ENCODE data around the gene SRC. TPM values are rescaled to one million over a fixed set of nuclear protein-coding genes. Genes with fewer than 3 reads are reported as not detected.
"Not testable (repeated sequence)": the region's sequence is repeated elsewhere in the genome, so short reads cannot be mapped to it uniquely, and the experiment has no call there.

The SRC gene
- total RNA-seq, 1 donor from 2014 or later = 20.2 TPM

DNA sequence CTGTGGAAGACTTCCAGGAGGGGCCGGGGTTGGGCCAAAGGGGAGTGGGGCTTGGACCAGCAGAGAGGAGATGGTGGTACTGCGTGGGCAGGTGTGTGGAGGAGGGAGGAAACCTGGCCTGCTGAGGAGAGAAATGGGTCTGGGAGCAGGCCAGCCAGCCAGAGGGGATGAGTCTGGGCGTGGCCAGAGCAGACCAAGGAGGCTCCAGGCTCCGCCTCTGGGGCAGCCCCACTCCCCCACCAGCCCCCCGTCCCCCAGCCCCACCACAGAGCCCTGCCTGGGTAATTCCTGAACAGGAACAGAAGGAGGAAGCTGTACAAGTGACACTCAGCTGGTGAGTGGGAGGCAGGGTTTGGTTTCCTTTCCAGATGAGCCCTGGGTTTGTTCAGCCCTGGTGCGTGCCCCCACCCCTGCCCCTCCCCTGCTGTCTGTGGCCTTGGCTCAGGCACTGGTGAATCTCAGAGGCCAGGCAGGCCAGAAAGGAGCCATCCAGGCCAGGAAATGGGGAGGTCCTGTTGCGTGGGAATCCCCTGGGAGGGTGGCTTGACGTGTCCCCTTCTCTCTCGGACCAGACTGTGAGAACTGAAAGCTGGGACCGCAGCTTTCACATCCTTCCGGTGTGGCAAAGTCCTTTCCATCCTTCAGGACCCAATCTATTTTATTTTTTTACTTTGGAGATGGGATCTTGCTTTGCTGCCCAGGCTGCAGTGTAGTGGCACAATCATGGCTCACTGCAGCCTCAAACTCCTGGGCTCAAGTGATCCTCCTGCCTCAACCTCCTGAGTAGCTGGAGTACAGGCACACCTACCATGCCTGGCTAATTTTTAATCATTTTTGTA, 9.4 kb upstream of the SRC start:
- DNase-seq (ENCODE audit: low read depth, low spot score) = no peak

DNA sequence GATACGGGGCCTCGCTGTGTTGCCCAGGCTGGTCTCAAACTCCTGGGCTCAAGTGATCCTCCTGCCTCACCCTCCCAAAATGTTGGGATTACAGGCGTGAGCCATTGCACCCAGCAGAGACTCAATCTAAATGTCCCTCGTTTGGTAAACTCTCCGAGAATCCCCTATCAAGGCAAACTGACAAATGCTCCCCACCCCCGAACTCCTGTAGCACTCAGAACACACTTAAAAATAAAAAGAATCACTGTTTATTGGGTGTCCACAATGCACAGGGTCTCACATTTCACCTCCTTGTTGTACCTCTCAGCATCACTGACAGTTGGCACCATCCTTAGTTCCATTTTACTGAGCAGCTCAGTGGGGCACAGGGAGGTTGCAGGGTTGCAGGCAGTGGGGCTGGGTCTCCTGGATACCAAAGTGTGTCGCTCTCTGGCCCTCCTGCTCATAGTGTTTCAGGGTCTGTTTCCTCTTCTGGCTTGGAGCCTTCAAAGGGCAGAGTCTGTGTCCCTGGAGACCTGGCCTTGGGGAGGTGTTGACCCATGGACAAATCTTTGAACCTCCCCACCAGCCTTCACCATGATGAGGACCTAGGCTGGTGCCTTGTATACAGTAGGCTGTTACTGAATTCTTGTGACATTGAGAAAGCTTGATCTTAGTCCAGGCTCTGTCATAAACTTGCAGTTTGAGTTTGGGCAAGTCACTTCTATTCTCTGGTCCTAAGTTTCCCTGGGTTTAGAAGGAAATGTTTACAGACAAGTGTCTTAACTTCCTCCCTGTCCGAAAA, 8.5 kb upstream of the SRC start:
- no peak for DNase-seq (ENCODE audit: low read depth, low spot score)

DNA sequence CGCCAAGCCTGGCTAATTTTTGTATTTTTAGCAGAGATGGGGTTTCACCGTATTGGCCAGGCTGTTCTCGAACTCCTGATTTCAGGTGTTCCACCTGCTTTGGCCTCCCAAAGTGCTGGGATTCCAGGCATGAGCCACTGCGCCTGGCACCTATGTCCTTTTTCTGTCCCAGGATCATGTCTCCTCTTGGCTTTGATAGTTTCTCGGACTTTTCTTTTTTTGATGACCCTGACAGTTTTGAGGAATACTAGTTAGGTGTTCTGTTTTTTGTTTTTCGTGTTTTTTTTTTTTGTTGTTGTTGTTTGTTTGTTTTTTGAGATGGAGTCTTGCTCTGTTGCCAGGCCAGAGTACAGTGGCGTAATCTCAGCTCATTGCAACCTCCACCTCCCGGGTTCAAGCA, 7.6 kb upstream of the SRC start:
- not testable (repeated sequence) for DNase-seq (ENCODE audit: low read depth, low spot score)

DNA sequence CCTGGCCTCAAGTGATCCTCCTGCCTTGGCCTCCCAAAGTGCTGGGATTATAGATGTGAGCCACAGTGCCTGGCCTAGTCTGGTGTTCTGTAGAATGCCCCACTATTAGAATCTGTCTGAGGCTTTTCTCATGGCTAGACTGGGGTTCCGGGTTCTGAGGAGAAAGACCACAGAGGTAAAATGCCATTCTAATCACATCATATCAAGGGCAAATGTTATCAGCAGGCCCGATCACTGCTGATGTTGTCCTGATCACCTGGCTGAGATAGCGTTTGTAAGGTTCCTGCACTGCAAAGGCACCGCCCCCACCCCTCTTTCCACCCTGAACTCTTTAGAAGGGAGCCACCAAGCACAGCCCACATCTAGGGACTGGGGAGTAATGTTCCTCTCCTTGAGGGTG, 6.7 kb upstream of the SRC start:
- DNase-seq (ENCODE audit: low read depth, low spot score) = no peak

DNA sequence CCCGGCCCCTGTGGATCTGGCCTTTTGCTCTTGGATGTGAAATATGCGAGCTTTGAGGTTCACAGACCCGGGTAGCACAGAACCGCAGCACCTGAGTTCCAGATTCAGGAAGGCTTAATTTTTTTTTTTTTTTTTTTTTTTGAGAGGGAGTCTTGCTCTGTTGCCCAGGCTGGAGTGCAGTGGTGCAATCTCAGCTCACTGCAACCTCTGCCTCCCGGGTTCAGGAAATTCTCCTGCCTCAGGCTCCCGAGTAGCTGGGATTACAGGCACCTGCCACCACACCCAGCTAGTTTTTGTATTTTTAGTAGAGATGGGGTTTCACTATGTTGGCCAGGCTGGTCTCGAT, 6.2 kb upstream of the SRC start:
- not testable (repeated sequence) for DNase-seq (ENCODE audit: low read depth, low spot score)

DNA sequence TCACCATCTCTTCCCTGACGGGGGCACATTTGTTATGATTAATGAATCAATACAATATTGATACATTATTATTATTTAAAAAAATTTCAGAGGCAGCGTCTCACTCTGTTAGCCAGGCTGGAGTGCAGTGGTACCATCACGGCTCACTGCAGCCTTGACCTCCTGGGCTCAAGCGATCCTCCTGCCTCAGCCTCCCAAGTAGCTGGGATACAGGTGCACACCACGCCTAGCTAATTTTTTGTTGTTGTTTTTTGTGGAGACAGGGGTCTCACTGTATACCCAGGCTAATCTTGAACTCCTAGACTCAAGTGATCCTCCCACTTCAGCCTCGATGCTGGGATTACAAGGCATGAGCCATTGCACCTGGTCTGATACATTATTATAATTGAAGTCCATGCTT, 4.9 kb upstream of the SRC start:
- DNase-seq (ENCODE audit: low read depth, low spot score) = no peak

DNA sequence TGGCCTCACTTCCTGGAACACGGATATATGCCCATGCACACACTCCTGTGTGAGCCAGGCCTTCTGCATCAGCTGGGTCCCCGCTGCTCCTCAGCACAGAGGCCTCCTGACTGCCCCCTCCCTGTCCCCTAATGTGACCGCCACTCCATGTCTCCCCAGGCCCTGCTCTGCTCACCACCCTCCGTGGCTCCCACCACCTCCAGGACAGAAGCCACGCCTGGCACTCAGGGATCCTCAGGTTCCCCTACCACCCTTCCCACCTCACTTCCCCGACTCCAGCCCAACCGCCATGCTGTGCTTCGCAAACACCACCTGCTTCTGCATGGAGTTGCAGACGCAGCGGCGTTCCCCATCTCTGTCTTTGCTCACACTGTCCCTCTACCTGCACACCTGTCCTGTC, 4.3 kb upstream of the SRC start:
- no peak for DNase-seq (ENCODE audit: low read depth, low spot score)

DNA sequence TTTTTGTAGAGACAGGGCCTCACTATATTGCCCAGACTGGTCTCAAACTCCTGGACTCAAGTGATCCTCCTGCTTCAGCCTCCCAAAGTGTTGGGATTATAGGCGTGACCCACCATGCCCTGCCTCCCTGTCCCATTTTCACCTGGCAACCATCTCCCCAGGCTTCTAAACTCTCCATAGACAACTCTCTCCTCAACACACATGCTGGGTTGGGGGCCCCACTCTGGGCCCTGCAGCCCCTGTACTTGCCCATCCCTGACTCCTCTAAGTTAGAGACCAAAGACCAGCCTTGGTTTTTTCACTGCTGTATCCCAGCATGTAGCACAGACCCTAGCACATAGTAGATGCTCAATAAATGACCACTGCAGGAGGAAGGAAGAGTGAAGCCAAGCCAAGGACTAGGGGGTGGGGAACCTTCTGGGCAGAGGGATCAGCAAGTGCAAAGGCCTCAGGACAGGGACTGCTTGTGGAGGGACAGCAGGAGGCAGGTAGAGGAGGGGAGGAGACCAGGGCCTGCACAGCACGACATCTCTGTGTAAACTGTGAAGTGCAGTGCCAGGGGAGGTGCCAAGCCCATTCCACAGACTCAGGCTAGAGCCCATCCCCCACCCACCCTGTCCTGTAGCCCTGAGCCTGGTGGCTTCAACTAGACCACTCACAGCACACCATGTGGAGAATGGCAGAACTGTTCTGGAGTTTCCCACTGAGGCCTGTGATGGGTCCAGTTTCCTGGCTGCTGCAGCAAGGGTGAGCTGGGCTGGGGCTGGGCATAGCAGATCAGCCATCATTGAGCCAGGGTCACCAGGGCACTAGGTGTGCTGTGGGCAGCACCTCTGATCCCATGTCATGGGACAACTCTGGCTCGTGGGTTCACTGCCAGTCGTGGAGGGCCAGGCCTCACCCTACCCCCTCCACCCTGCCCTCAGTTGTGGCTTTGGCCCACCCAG, 3.4 kb upstream of the SRC start:
- DNase-seq (ENCODE audit: low read depth, low spot score) = no peak

DNA sequence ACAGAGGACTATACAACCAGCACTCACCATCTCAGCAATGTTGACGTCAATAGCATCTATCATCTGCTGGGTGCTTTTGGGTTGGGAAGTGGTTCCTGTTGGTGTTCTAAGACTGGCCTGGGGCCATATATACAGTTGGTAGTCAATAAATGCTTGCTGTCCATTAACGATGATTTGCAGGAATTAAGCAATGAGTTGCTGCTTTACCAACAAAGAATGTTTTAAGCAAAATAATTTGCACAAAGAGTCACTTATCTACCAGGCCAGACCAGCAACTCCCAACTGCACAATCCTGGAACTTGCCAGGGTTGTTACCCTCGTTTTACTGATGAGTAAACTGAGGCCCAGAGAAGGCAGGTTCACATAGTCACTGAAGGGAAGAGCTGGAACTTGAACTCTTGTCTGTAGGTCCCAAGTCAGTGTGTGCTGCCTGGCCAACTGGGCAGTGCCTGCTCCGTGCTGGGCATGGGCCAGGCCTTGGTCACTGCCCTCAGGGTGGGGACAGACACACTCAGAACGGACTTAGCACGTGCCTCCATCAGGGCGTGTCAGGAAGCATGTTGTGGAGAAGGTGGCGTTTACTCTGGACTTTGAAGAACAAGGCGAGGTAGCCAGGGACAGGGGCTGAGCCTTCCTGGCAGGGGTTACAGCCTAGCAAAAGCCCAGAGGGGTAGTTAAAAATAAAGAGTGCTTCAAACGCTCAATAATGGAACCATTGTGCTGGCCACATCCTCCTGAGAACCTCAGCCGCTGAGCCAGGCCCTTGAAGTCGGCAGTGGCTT, 2.5 kb upstream of the SRC start:
- DNase-seq (ENCODE audit: low read depth, low spot score) = no peak

DNA sequence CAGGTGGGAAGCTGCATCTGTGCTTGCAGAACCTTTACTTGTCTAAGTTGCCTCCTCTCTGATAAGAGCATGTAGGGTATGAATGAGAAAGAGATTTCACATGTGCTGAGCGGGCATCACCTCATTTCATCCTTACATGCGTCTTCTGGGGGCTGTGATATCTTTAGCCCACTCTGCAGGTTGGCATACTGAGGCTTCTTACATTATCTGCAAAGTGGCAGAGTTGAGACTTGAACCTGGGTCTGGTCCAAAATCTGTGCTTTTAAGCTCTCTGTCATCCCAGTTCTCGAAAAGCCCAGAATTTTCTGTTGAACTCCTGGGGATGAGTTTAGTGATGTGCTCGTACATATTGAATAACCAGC, 2.0 kb upstream of the SRC start:
- DNase-seq (ENCODE audit: low read depth, low spot score) = no peak

DNA sequence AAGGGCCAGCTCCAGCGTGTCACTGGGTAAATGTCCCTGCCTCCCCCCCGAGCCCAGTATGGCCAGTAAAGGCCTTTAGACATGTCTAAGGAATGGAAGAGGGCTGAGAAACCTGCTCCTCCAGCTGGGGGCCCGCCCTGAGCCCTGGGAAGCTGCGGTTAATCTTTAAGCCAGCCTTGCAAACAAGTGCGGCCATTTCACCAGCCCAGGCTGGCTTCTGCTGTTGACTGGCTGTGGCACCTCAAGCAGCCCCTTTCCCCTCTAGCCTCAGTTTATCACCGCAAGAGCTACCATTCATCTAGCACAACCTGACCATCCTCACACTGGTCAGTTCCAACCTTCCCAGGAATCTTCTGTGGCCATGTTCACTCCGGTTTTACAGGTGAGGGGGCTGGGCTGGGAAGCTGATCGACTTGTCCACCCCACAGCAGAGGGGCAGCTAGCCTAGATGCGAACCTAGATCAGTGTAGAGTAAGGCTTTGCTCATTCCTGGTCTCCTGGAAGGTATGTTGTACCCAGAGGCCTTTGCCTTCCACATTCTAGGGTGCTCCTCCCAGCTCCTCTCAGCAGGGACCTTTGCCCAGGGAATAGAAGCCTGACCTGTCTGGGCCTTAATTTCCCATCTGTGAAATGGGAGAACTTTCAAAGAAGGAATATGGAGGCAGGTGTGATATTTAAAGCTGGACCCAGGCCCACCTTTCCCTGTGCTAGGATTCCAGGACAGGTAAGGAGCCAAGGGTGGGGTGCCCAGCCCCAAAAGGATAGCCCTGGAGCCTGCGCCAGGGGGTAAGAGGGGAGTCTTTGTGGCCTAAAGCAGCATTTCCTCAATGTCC, 1.2 kb upstream of the SRC start:
- no peak for DNase-seq (ENCODE audit: low read depth, low spot score)

DNA sequence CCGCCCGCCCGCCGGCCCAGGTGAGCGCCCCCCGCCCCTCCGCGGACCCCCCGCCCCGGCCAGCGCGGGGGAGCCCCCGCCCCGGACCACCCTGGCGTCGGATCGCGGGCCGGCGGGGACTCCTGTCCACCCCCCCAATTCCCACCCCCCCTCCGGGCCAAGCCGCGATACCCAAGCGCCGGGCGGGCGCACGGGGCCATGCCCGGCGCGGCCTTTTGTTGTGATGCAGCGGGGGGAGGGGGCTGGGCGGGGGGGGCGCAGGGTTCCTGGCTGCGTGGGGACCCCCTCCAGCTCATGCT, 245 bp downstream of the SRC start:
- DNase-seq (ENCODE audit: low read depth, low spot score) = no peak

DNA sequence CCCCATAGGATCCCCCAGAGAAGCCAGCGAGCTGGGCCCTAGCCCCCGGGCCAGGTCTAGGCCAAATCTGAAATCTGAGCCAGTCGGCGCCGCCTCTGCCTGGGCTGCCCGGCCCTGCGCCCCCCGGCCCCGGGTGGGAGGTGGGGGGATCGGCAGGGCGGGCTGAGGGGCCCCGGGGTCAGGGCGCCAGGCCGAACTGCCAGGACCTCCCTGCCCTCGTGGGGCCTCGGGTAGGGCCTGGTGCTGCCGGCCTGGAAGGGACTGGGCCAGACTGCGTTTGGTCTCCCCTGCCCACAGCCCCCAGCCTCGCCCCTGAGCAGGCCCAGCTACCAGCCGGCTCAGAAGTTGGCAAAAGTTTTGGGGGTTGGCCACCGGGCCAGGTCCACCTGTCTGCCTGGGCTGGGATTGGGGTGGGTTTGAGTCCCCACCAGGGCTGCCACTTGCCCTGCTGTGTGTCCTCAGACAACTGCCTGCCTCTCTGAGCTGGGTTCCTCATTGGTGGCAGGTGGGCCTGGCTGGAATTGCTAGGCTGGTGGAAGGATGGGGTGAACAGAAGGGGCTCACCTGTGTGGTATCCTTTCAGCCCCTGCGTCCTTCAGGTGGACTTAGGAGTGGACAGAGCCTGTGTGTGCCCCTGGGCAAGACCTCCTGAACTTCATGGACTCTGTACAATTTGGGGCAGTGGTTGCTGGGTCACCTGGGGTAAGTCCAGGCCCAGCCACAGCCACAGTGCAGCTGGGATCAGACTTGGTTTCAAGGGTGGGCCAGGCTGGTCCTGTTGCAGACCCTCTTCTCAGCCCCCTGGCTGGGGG, 801 bp downstream of the SRC start:
- no peak for DNase-seq (ENCODE audit: low read depth, low spot score)

DNA sequence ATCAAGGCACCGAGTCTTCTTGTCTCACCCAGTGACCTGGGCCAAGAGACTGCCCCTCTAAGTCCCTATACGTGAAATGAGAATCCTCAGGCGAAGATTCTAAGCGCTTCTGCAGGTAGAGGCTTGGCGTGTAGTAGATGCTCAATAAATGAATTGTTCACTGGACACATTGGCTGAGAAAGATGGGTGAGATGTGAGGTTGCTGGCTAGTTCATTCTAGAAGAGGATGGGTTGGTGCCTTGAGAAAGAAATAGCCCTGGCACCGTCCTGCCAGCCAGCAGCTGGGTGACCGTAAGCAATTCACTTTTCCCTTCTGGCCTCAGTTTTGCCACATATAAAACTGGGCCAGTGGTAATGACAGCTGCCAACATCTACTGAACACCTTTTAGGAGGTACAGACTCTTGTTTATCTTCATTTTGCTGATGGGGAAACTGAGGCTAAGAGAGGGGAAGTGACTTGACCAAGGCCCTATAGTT, 1.4 kb downstream of the SRC start:
- no peak for DNase-seq (ENCODE audit: low read depth, low spot score)

DNA sequence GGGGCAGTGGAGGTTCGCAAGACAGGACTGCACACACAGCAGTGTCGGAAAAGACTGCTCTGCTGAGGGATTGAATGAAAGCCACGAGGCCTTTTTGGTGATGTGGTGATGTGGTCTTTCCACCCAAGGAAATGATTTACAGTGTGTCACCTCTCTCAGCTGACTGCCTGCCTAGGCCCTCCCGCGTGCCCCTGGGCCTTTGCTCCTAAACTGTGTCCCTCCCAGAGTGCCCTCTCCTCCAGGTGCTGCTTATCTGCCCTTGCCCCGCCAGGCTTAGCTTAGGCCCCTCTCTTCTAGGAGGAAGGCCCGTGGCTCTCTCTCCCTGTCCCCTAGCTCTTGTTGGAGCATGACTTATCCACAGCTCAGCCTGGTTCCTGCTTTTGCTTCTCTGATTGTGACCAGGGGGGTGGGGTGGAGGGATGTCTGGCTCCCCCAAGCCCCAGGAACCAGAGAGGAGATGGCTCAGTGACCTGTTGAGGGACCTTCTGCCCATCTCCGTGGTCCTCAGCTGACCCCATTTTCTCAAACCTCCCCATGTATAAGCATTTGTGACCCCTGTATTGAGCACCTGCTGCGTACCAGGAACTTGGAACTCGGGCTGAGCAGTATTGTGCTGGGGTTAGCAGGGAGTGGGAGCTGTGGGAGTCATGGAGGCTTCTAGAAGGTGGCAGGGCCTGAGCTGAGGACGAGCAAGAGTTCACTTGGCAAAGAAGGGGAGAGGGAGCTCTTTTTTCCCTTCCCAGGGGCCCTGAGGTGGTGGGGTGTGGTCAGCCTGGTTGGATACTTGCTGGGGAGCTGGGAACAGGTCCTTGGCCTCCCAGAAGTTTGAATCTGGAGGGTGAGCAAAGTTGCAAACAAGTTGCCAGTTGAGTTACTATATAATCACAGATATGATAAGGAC, 2.2 kb downstream of the SRC start:
- no peak for DNase-seq (ENCODE audit: low read depth, low spot score)

DNA sequence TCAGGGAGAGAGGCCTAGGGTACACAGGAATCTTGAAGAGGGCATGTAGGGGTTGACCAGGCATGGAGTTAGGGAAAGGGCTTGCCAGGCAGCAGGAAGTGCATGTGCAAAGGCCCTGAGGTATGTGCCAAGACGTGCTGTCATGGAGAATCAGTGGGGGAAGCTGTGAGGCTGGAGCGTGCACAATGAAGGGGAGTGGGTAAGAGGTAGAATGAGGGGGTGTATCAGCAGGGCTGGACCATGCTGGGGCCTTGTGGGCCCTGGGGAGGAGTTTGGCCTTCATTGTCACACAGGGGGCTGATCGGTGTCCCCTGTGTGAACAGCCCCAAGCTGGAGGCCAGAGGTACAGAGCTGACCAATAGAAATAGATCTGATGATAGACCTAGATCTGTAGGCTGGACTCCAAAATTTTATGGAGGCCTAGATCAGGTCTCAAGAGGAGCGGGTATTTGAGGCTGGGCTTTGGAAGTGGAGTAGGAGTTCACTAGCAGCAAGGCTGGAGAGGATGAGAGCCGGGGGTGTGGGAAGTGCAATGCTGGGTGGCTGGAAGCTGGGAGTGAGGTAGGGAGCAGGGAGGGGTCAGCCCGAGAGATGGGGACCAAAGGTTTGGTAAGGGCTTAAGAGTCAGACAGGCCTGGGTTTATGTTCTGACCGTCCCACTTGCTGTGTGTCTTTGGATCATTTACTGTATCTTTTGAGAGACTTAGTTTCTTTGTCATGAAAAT, 3.0 kb downstream of the SRC start:
- no peak for DNase-seq (ENCODE audit: low read depth, low spot score)

Measured in pulmonary artery endothelial cell (primary cell).